GM21528 (cell line): Measurements from ENCODE around the gene ITGA11.

Experiments used
- ATAC-seq: cut with Tn5 transposase; IDR thresholded peaks from one replicate; pipeline ENCODE4 v1.9.1; 2021; ENCODE audit warnings: mild to moderate bottlenecking, moderate library complexity; ENCODE audit not compliant: unreplicated experiment, low FRiP score

ITGA11 gene

GRCh38 chr15:68413363-68414205 is 18.4 kb downstream of the ITGA11 start:
- ATAC-seq = no peak

GRCh38 chr15:68412218-68412617 is 19.7 kb downstream of the ITGA11 start:
- no peak for ATAC-seq

DNA sequence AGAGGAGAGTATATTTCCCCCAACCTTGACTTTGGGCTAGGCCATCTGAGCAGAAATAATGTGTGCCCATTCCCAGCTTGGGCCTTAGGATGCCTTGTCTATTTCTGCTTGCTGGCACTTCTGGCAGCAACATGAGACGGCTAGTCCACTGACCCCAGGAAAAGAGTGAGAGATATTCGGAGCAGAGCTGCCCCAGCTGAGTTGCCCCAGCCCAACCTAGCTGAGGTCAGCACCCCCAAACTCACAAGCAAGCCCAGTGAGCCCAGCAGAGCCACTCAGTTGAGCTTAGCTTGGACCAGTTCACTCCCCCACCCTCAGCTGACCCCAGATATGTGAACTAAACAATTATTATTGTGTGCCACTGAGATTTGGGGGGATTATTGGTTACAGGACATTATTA is 20.2 kb downstream of the ITGA11 start:
- no peak for ATAC-seq

- no peak for ATAC-seq
Measured at GRCh38 chr15:68411343-68411675, 20.7 kb downstream of the ITGA11 start.

GRCh38 chr15:68410466-68411342 is 21.3 kb downstream of the ITGA11 start:
- no peak for ATAC-seq

DNA sequence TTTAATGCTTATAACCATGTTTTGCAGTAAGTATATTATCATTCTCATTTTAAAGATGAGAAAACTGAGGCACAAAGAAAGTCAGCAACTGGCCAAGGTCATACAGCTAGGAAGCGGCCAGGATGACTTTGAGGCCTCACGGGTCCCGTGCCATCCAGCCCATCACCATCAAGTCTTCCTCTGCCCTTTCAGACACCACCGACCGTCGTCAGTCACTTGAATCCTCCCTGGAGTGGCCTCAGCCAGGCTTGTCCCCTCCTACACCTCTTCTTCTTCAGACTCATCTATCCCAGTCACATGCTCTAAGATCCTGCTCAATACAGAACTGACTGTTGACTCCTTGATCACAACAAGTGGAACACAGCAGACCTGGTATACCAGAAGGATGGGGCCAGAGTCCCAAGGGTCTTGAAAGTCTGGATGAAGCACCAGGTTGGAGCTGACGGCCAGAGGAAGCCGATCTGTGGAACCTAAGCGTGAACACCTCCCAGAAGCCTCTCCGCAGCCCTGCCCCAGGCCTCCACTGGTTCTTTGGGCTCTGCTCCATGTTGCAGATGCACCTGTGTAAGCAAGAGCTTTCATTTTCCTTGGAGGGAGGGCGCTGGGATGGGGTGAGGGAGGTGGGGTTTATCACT is 22.1 kb downstream of the ITGA11 start:
- ATAC-seq = no peak

- ATAC-seq = no peak
Measured at GRCh38 chr15:68408971-68409370, 23.0 kb downstream of the ITGA11 start.

DNA sequence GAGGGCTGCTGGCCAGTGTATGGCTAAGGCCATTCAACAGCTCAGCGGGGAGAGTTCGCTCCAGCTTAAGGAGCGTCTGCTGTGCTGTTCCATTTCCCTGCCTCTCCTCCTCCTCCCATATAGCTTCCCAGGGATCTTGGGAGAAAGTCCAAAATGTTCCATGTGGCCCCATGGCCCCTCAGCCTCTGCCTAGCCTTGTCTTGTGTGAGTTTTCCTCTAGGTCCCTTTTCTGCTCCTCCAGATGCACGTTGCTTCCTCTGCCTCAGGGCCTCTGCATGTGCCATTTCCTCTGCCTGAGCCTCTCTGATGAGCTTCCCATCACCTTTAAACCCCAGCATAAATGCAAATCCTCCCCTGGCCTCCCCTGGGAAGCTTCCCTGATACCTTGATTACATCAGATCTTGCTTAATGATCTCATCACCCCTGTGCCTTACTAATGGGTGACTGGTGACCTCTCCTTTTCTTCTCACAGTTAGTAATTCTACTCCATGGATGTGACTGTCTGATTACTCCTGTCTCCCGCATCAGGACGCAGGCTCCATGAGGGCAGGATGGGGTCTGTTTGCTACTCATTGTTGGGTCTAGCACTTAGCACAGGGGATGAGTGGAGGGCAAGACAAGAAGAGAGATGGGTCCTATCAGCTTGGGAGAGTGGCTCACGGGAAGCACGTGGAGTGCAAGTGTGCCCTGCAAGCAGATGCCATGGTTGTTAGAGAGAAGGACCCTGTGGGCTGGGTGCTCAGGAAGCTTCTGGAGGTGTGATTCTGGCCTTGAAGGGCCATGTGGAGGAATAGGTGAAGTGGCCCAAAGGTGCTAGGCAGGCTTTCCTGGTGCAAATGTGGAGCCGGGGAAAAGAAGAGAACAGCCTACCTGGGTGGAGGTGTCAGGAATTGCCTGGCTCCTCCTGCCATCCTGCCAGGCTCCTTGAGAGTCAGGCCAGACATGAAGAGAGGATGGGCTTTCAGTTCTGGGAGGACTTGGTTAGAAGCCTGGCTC is 23.8 kb downstream of the ITGA11 start:
- no peak for ATAC-seq

GRCh38 chr15:68407141-68407885 is 24.6 kb downstream of the ITGA11 start:
- ATAC-seq = no peak

- no peak for ATAC-seq
Measured at GRCh38 chr15:68405378-68406250, 26.3 kb downstream of the ITGA11 start.

DNA sequence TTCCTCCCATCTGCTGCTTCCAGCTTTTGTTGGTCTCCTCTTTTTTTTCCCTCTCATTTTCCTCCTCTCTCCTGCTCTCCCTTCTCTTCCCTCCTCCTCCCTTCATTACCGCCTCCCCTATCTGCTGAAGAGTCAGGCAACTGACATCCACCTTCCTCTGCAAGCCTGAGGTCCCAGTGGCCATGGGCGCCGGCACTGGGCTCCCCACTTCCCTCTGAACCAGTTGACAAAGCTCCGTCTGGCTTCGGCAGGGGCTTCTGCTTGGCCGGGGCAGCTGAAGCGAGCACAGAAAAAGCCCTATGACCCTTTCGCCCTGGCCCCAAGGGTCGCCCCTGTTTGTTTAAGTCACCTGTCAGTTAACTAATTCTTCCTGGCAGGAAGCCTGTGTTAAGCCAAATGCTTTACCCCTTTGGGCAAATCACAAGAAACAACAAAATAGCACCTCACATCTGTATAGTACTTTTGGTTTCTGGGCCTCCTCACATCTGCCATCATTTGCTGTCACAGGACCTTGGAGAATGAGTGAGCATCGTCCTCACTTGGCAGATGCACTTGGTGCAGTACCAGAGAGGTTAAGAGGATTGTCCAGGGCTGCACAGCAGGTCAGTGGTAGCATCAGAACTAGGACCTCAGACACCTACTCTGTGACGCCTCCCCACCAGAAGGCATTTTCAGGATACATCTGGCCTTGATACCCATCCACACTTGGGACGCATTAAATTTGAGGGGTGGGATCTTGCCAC is 27.7 kb downstream of the ITGA11 start:
- no peak for ATAC-seq

DNA sequence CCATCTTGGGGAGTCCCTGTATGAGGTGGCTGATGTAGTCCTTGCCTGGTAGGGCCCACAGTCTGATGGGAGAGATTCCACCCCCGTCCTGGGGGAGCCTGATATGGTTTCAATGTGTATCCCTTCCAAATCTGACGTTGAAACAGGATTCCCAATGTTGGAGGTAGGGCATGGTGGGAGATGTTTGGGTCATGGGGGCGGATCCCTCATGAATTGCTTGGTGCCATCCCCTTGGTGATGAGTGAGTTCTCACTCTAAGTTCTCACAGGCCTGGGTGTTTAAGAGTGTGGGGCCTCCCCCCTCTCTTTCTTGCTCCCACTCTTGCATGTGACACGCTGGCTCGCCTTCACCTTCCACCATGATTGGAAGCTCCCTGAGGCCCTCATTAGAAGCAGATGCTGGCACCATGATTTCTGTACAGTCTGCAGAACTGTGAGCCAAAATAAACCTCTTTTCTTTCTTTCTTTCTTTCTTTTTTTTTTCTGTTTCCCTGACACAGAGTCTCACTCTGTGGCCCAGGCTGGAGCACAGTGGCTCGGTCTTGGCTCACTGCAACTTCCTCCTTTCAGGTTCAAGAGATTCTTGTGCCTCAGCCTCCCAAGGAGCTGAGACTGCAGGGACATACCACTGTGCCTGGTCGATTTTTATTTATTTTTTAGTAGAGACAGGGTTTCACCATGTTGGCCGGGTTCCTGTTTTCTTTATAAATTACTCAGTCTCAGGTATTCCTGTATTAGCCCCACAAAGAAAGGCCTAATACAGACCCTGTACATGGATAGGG is 28.6 kb downstream of the ITGA11 start:
- no peak for ATAC-seq

DNA sequence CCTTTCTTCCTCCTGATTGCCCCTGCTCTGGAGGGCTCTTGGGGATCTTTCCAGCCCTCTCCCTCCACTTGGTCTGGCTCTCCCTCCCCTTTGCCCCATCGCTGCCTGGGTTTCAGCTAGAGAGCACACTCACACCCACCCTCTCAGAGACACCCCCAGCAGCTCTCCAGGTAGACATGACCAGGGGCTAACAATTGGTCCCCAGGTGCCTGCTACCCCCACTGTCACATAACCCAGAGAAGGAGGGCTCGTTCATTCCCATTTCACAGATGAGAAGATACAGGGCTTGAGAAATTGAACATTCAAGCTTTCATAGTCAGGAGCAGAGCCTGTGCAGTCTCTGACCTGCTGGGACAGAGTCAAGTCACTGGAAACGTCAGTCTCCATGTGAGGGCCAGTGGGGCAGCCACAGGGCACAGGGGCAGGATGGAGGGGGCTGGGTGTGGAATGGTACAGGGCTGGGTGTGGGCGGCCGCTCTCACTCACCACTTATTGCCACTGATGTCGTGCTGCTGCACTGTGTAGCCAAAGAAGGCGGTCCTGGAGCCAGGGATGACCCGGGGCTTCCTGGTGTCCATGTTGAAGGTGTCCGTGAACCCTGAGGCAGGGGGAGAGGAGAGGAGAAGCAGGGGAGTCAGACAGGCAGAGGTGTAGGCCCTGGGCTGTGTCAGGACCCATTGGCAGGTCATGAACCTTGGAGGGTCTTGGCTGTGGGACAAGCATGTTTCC is 29.4 kb downstream of the ITGA11 start:
- ATAC-seq = no peak

GRCh38 chr15:68401496-68402431 is 30.2 kb downstream of the ITGA11 start:
- ATAC-seq = no peak

- ATAC-seq = no peak
Measured at GRCh38 chr15:68400066-68400456, 31.9 kb downstream of the ITGA11 start.
